ENCODE data around the gene CDC42. TPM values are rescaled to one million over a fixed set of nuclear protein-coding genes. Genes with fewer than 3 reads are reported as not detected.
"Not testable (repeated sequence)": the region's sequence is repeated elsewhere in the genome, so short reads cannot be mapped to it uniquely, and the experiment has no call there.

CDC42 gene
- polyA plus RNA-seq (ENCODE audit: insufficient read length in 4 of 4): 100 to 1,000 TPM; 333 to 462 (median 397) TPM

- peak; percentile 86 to 93 (median 90) for DNase-seq (ENCODE audit: low read depth in 4 of 4, low spot score in 3 of 4)
Observed at GRCh38 chr1:22052115-22053016, at the start of gene CDC42. TSS of gene CDC42 (plus strand) at chr1:22052709. CDS start at chr1:22078479, 25,770 bp downstream.

- not testable (repeated sequence) for DNase-seq (ENCODE audit: low read depth in 4 of 4, low spot score in 3 of 4)
Observed at GRCh38 chr1:22002875-22003274, 49.6 kb upstream of the CDC42 start.

DNA sequence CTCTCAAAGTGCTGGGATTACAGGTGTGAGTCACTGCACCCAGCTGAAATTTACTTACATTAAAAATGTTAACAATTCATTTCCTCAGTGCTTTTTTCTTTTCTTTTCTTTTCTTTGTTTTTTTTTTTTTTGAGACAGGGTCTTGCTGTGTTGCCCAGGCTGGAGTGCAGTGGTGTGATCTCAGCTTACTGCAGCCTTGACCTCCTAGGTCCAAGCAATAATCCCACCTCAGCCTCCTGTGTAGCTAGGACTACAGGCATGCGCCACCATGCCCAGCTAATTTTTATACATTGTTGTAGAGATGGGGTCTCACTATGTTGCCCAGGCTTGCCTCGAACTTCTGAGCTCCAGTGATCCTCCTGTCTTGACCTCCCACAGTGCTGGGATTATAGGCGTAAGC, 48.5 kb upstream of the CDC42 start:
- not testable (repeated sequence) for DNase-seq (ENCODE audit: low read depth in 4 of 4, low spot score in 3 of 4)

DNA sequence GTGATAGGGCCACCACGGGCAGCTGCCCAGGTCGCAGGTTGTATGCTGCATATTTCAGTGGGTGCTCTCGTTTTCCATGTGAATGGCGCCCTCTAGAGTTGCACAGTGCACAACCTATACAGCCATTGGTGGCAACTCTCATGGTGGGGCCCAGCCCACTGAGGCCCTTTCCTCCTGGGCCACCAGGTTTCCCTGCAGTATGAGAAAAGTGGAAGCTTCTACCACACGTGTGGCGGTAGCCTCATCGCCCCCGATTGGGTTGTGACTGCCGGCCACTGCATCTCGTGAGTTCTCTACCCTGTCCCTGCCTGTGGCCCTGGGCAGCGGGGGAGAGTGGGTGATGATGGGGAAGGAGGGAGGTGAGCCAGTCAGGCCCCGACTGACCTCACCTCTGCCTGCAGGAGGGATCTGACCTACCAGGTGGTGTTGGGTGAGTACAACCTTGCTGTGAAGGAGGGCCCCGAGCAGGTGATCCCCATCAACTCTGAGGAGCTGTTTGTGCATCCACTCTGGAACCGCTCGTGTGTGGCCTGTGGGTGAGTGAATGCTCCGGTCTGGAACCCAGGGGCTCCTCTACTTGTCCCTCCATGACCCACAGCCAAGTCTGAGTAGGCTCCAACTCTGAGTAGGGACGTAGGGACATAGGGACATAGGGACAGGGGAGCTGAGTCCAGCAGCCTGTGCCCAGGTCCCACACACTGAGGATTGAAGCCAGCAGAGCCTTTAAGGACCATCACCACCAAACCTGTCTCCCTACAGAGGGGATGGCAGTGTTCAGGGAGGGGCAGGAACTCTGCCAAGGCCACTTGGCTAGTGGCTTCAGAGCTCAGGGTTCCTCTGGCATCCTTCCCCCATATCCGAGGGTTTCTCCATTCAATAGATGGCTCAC, 47.0 kb upstream of the CDC42 start:
- DNase-seq (ENCODE audit: low read depth in 4 of 4, low spot score in 3 of 4): not testable (repeated sequence)

DNA sequence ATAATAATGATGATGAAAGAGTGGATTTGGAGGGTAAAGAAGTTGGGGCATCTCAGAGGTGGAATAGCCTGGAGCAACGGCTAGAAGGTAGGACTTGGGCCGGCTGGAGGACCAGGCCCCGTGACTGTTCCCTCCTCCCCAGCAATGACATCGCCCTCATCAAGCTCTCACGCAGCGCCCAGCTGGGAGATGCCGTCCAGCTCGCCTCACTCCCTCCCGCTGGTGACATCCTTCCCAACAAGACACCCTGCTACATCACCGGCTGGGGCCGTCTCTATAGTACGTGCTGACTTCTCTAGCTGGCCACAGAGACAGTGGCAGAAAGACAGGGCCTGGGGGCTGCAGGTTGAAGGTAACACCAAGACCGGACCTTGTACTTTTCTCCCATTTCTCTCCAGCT, 45.8 kb upstream of the CDC42 start:
- DNase-seq (ENCODE audit: low read depth in 4 of 4, low spot score in 3 of 4): not testable (repeated sequence)

- not testable (repeated sequence) for DNase-seq (ENCODE audit: low read depth in 4 of 4, low spot score in 3 of 4)
Observed at GRCh38 chr1:22007262-22007661, 45.2 kb upstream of the CDC42 start.

DNA sequence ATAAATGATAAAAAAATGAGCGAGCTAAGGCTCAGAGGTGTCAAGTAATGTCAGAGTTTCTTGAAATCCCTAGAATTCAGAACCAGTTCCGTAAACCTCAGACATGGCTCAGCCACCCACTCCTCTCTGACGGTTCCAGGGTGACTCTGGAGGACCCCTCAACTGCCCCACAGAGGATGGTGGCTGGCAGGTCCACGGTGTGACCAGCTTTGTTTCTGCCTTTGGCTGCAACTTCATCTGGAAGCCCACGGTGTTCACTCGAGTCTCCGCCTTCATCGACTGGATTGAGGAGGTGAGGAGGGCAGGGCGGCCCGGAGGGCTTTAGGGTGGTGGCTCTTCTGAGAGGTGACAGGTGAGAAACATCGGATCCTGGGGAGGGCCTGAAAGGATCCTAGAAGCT, 42.9 kb upstream of the CDC42 start:
- not testable (repeated sequence) for DNase-seq (ENCODE audit: low read depth in 4 of 4, low spot score in 3 of 4)

DNA sequence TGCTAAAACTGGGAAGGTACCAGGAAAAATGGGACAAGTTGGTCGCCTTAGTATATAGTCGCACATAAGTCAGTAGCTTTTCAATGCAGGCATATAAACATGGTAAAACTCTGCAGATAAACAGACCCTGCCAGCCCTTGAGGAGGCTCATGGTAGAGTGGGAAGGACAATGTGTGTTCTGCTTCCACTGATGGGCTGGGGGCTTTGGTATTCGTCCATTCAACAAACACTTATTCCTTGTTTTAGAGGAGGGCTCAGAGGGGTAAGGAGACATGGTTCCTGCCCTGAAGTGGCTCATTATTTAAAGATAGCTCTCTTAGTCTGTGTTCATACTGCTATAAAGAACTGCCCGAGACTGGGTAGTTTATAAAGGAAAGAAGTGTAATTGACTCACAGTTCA, 39.8 kb upstream of the CDC42 start:
- not testable (repeated sequence) for DNase-seq (ENCODE audit: low read depth in 4 of 4, low spot score in 3 of 4)

DNA sequence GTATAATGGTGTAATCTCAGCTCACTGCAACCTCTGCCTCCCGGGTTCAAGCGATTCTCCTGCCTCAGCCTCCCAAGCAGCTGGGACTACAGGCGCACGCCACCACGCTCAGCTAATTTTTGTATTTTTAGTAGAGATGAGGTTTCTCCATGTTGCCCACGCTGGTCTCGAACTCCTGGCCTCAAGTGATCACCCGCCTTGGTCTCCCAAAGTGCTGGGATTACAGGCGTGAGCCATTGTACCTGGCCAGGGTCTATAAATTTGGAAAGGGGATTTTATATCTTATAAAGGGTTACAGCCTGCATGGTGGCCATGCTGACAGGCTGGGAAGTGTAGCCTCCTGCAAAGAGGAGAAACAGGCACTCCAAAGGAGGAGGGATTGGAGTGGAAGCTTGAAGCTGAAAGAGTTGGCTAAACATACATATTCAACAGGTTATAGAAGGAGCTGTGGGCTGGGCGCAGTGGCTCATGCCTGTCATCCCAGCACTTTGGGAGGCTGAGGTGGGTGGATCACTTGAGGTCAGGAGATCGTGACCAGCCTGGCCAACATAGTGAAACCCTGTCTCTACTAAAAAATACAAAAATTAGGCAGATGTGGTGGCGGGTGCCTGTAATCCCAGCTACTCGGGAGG, 37.8 kb upstream of the CDC42 start:
- DNase-seq (ENCODE audit: low read depth in 4 of 4, low spot score in 3 of 4): not testable (repeated sequence)

DNA sequence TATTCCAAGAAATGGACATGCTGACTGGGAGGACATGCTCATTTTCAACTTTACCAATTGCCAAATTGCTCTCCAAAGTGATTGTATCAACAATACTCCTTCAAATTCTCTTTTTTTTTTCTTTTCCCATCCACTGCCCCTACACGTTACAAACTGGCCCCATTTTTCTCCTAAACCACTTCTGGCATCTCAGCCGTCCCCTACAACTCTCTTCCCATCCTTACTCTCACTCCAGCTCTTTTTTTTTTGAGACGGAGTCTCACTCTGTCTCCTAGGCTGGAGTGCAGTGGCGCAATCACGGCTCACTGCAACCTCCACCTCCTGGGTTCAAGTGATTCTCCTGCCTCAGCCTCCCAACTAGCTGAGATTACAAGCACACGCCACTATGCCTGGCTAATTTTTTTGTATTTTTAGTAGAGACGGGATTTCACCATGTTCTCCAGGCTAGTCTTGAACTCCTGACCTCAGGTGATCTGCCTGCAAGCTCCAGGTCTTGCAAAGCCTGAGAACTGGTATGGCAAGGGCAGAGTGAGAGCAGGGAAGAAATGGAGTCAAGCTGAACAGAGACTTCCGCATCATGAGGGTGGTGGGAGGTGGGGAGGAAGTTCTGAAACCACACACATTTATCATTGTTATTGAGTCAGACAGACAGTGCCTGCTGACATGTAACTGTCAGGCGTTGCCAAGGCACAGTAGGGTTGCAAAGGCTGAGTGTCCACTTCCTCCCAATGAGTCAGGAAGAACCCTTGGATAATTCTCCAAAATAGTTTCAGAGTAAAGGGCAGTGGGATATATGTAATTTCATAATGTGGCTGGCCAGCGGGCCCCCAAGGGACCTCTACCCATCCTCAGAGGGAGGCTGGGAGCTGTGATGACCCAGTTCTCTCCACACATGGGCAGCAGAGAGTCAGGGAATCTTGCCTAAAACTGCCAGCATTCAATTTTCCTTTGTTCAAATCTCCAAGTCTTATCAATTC, 33.6 kb upstream of the CDC42 start:
- DNase-seq (ENCODE audit: low read depth in 4 of 4, low spot score in 3 of 4): no peak

- DNase-seq (ENCODE audit: low read depth in 4 of 4, low spot score in 3 of 4): no peak
Observed at GRCh38 chr1:22021061-22021460, 31.4 kb upstream of the CDC42 start.

GRCh38 chr1:22024485-22025367, 27.8 kb upstream of the CDC42 start:
- DNase-seq (ENCODE audit: low read depth in 4 of 4, low spot score in 3 of 4): peak in 1 of 4 donors; percentile 49

DNA sequence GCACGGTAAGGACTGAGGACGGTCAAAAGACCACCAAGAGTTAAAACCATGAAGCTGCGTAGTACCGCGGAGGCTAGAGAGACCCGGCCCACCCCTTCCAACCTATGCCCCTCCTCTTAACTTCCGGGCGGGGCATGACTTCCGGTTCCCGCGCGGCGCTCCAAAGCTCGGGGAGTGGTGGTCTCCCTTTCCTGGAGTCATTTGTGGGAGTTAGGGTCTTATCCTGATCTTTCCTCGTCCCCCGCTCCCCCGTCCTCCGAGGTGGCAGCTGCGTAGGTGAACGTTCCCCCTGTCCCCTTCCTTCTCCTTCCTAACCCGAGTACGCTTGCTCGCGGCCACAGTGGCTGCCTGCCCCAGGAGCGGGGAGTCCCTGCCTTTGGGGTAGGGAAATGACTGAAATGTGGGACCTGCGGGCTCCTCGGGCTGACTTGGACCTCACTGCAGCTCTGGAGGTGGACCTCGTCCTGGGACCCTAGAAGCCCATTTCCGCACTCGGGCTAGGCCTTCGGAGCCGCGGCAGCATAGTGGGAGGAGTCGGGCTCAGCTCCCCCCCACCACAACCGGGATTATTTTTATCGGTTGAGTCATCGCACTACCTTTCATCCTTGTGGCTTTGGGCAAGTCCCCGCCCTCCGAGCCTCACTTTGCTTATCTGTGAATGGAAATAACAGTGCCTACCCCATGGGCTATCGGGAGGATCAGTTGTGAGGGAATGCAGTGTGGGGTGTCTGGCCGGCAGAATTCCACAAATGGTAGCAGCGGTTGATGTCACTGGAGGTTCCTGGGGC, 26.9 kb upstream of the CDC42 start:
- peak; percentile 76 to 85 (median 80) for DNase-seq (ENCODE audit: low read depth in 4 of 4, low spot score in 3 of 4)

- DNase-seq (ENCODE audit: low read depth in 4 of 4, low spot score in 3 of 4): no peak
Observed at GRCh38 chr1:22026924-22027289, 25.6 kb upstream of the CDC42 start.

- no peak for DNase-seq (ENCODE audit: low read depth in 4 of 4, low spot score in 3 of 4)
Observed at GRCh38 chr1:22030057-22030456, 22.5 kb upstream of the CDC42 start.

DNA sequence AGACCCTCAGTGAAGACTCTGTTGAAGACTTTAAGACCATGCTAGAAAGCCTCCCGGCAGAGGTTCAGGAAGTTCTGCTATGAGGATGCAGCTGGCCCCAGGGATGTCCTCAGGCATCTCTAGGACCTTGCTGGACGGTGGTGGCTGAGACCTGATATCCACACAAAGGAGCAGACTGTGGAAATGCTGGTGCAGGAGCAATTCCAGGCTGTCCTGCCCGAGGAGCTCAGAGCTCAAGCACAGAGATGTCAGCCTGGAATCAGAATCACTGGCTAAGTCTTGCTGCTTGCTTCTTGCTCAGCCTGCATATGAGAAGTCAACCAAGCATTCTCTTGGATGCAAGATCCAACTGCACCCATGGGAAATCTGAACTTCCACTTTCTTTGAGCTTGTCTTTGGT, 22.0 kb upstream of the CDC42 start:
- no peak for DNase-seq (ENCODE audit: low read depth in 4 of 4, low spot score in 3 of 4)

DNA sequence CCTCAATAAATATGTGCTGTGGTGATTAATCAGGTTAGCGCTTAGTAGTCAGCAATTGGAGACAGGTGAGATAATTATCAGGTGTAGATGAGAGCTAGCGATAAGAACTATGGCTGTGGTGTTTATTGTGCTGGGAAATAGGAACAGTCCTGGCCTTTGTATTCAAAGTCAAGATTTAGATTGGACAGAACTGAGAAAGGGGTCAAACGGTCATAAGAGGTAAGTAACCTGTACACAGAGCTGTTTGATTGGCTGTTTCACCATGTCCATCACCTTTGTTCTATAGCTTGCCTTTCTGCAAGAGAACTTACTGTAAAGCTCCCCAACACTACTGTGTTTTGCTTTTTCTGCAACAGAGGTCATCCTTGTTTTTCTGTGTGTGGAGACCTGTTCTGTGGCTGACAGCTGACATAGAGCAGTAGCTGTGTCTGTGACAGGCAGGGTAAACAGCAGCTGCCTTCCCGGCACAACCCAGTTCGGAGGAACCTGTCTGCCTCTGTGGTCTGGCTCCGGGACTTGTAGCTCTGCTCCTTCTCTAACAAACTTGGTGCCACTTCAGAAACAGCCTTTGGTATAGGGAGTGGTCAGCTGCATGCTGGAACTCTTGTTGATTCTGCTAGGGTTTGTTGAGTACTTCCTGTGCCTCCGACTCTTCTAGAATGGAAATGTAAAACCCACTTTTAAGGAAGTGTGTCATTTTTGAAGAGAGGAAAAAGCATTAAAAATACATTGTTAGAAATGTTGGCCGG, 21.1 kb upstream of the CDC42 start:
- no peak for DNase-seq (ENCODE audit: low read depth in 4 of 4, low spot score in 3 of 4)

Measured in left renal pelvis (tissue), 4 donors.